CD14-positive monocyte (primary cell): ENCODE results near the gene HAUS7. TPM values are rescaled to one million over a fixed set of nuclear protein-coding genes. Genes with fewer than 3 reads are reported as not detected.

Experiments used
- DNase-seq, 3 donors: peaks; one replicate each; pipeline ENCODE4 v3.0.0-alpha.2; 2011 to 2022
- H2AFZ ChIP-seq: 2 replicates; pipeline ENCODE4 v1.6.0; 2012; ENCODE audit warnings: mild to moderate bottlenecking, low read depth, low read length, inconsistent platforms; ENCODE audit not compliant: insufficient read depth, poor library complexity, severe bottlenecking
- H3K27ac ChIP-seq, 2 donors: 1 replicate in 1 of 2; 2 replicates in 1 of 2; pipeline ENCODE4 v1.5.1; 2012 to 2013; ENCODE audit warnings: low read length in 2 of 2, control low read depth in 1 of 2, inconsistent platforms in 1 of 2, low read depth in 1 of 2, mild to moderate bottlenecking in 1 of 2
- H3K27me3 ChIP-seq, 2 donors: one replicate each; pipeline versions ENCODE4 v1.6.0 to v1.6.1; 2011 to 2013; ENCODE audit warnings: low read length in 2 of 2; ENCODE audit not compliant: control insufficient read depth in 2 of 2, insufficient read depth in 2 of 2
- H3K36me3 ChIP-seq, 2 donors: replicated peaks in 1 of 2; 1 replicate in 1 of 2; 2 replicates in 1 of 2; pipeline versions ENCODE4 v1.5.1 to v1.6.1; 2012 to 2013; ENCODE audit warnings: low read length in 2 of 2, control low read depth in 1 of 2, inconsistent platforms in 1 of 2, mild to moderate bottlenecking in 1 of 2; ENCODE audit not compliant: insufficient read depth in 2 of 2, control insufficient read depth in 1 of 2
- H3K4me1 ChIP-seq, 2 donors: 1 replicate in 1 of 2; 2 replicates in 1 of 2; pipeline versions ENCODE4 v1.5.1 to v1.6.1; 2012 to 2013; ENCODE audit warnings: low read length in 2 of 2, control low read depth in 1 of 2, inconsistent platforms in 1 of 2, mild to moderate bottlenecking in 1 of 2, moderate library complexity in 1 of 2; ENCODE audit not compliant: insufficient read depth in 2 of 2, control insufficient read depth in 1 of 2
- H3K4me2 ChIP-seq: replicated peaks from 2 replicates; pipeline ENCODE3; 2012; ENCODE audit warnings: low read length, moderate library complexity, mild to moderate bottlenecking; ENCODE audit not compliant: poor library complexity, severe bottlenecking; ENCODE audit errors: extremely low read depth
- H3K4me3 ChIP-seq, 3 experiments: fragments of 200-600 bp in 1 of 3; sonication (generic) in 1 of 3; replicated peaks in 1 of 3; 1 replicate in 2 of 3; 2 replicates in 1 of 3; pipeline ENCODE4 v1.5.1; 2011 to 2013; ENCODE audit warnings: low read length in 3 of 3, mild to moderate bottlenecking in 3 of 3, control low read depth in 2 of 3, low read depth in 2 of 3, inconsistent platforms in 1 of 3, moderate library complexity in 1 of 3
- H3K79me2 ChIP-seq: 2 replicates; pipeline ENCODE4 v1.6.0; 2012; ENCODE audit warnings: mild to moderate bottlenecking, control low read depth, inconsistent platforms, low read length, moderate library complexity; ENCODE audit not compliant: insufficient read depth
- H3K9ac ChIP-seq: 2 replicates; pipeline ENCODE4 v1.6.0; 2017; ENCODE audit warnings: low read length, mild to moderate bottlenecking; ENCODE audit not compliant: insufficient read depth, poor library complexity, severe bottlenecking
- H3K9me3 ChIP-seq, 2 donors: replicated peaks in 1 of 2; 1 replicate in 1 of 2; 2 replicates in 1 of 2; pipeline versions ENCODE4 v1.5.1 to v1.6.1; 2012 to 2013; ENCODE audit warnings: low read length in 2 of 2, control low read depth in 1 of 2; ENCODE audit not compliant: control insufficient read depth in 1 of 2, insufficient read depth in 1 of 2
- H4K20me1 ChIP-seq: 2 replicates; pipeline ENCODE4 v1.6.0; 2012; ENCODE audit warnings: mild to moderate bottlenecking, low read length, control low read depth, moderate library complexity; ENCODE audit not compliant: insufficient read depth
- H3K27ac Mint-ChIP-seq, 7 donors: one replicate each; pipeline ENCODE4 v1.8.0; 2020; ENCODE audit warnings: mild to moderate bottlenecking in 7 of 7, mixed read lengths in 7 of 7, moderate library complexity in 6 of 7, inconsistent platforms in 2 of 7
- H3K27me3 Mint-ChIP-seq, 3 donors: one replicate each; pipeline ENCODE4 v1.8.0; 2021 to 2022; ENCODE audit warnings: low read depth in 3 of 3, mild to moderate bottlenecking in 3 of 3, mixed read lengths in 3 of 3, moderate library complexity in 3 of 3, inconsistent platforms in 1 of 3
- H3K36me3 Mint-ChIP-seq, 2 donors: one replicate each; pipeline ENCODE4 v1.8.0; 2020; ENCODE audit warnings: mixed read lengths in 2 of 2, inconsistent platforms in 1 of 2, mild to moderate bottlenecking in 1 of 2
- H3K4me1 Mint-ChIP-seq: one replicate; pipeline ENCODE4 v1.8.0; 2020; ENCODE audit warnings: mild to moderate bottlenecking, mixed read lengths
- H3K4me3 Mint-ChIP-seq, 2 donors: one replicate each; pipeline ENCODE4 v1.8.0; 2020; ENCODE audit warnings: mild to moderate bottlenecking in 2 of 2, mixed read lengths in 2 of 2, moderate library complexity in 1 of 2
- H3K9me3 Mint-ChIP-seq, 7 donors: one replicate each; pipeline ENCODE4 v1.8.0; 2020 to 2022; ENCODE audit warnings: mixed read lengths in 7 of 7, mild to moderate bottlenecking in 6 of 7, moderate library complexity in 6 of 7, inconsistent platforms in 2 of 7
- CTCF ChIP-seq: fragments of 200-600 bp; IDR thresholded peaks from one replicate; pipeline ENCODE4 v1.8.0; 2022; ENCODE audit warnings: antibody characterized with exemption, mild to moderate bottlenecking
- WGBS: methylation state at CpG from one replicate; pipeline ENCODE4 v1.1.5; 2013; ENCODE audit warnings: missing lambda C conversion rate; ENCODE audit not compliant: insufficient coverage; 5-methylcytosine and 5-hydroxymethylcytosine counted together
- intact Hi-C, 2 donors: fragments of 100-400 bp; cut with micrococcal nuclease; formaldehyde crosslinking; loops; one replicate each; pipeline versions ENCODE4 v1.15.0 to v1.15.1; 2023
- polyA plus RNA-seq, 3 donors: library from polyadenylated mRNA; depleted of rRNA in 1 of 3; unstranded in 2 of 3; stranded (reverse) in 1 of 3; fragments of 300-500 nt in 2 of 3; fragments of >200 nt in 1 of 3; fragmentation: Illumina TruSeq in 2 of 3; gene quantifications; 1 replicate in 2 of 3; 2 replicates in 1 of 3; pipeline ENCODE4 v1.2.3, GENCODE V29; 2012 to 2021

Gene HAUS7
- polyA plus RNA-seq, 3 donors: 23.8 to 37.5 (median 26.7) TPM

GRCh38 chrX:153510383-153510782 lies 40.0 kb upstream of the HAUS7 start:
- H3K27ac Mint-ChIP-seq: no peak overlapping the region
- WGBS: 100% methylated on average over 2 of the region's 11 CpGs

GRCh38 chrX:153509592-153509991 lies 39.2 kb upstream of the HAUS7 start:
- H3K4me2 ChIP-seq: no peak overlapping the region
- DNase-seq: no peak
- no peaks in the 10 kb centered on the region for H4K20me1 ChIP-seq
- no peaks in the 10 kb centered on the region for H3K27me3 ChIP-seq
- Mint-ChIP-seq H3K9me3 (peaks cover 0 to 5% (median 0%) of the 10 kb centered on the region in 7 donors), H3K4me1 (peaks cover 3% of the 10 kb centered on the region), H3K36me3 (no peaks in the 10 kb centered on the region), H3K4me3 (no peak overlapping the region), H3K27ac (no peak overlapping the region), H3K27me3 (peaks cover 1 to 6% (median 4%) of the 10 kb centered on the region in 3 donors)
- no peak overlapping the region for H3K27ac ChIP-seq
- no peak overlapping the region for H3K4me3 ChIP-seq
- no peak overlapping the region for H3K9ac ChIP-seq
- TF ChIP-seq CTCF: no peak
- H2AFZ ChIP-seq: no peak overlapping the region
- H3K4me1 ChIP-seq: no peaks in the 10 kb centered on the region
- H3K79me2 ChIP-seq: no peaks in the 10 kb centered on the region
- H3K9me3 ChIP-seq: no peaks in the 10 kb centered on the region
- WGBS: 97% methylated on average over 7 of the region's 14 CpGs
- H3K36me3 ChIP-seq: no peaks in the 10 kb centered on the region
- intact Hi-C loops: loop anchor here (5.0 to 10.0 kb wide), 3 partner anchors 37 to 547 kb away; partner anchors contain the start of gene HAUS7 (in 1 of the 2)

More at GRCh38 chrX:153510383-153510782, 40.0 kb upstream of the HAUS7 start:
- no peak overlapping the region for H3K9ac ChIP-seq
- H3K4me3 Mint-ChIP-seq: no peak overlapping the region
- no peaks in the 10 kb centered on the region for H3K4me1 ChIP-seq
- peaks cover 3% of the 10 kb centered on the region for H3K4me1 Mint-ChIP-seq
- H3K9me3 Mint-ChIP-seq: peaks cover 0 to 2% (median 0%) of the 10 kb centered on the region in 7 donors
- H3K9me3 ChIP-seq: no peaks in the 10 kb centered on the region
- H3K36me3 ChIP-seq: no peaks in the 10 kb centered on the region
- intact Hi-C loops: no loop called here
- no peak overlapping the region for H2AFZ ChIP-seq
- no peaks in the 10 kb centered on the region for H3K36me3 Mint-ChIP-seq
- H4K20me1 ChIP-seq: no peaks in the 10 kb centered on the region
- no peak overlapping the region for H3K4me2 ChIP-seq
- peaks cover 0 to 6% (median 6%) of the 10 kb centered on the region in 3 donors for H3K27me3 Mint-ChIP-seq
- no peak overlapping the region for H3K4me3 ChIP-seq
- H3K27ac ChIP-seq: no peak overlapping the region
- no peaks in the 10 kb centered on the region for H3K27me3 ChIP-seq
- H3K79me2 ChIP-seq: no peaks in the 10 kb centered on the region
- no peak for TF ChIP-seq CTCF
- DNase-seq: no peak
